HG02642 (cell line): ENCODE results near the gene PEDS1.
"Not testable (repeated sequence)": the region's sequence is repeated elsewhere in the genome, so short reads cannot be mapped to it uniquely, and the experiment has no call there.

Experiments
- ATAC-seq: cut with Tn5 transposase; IDR thresholded peaks from one replicate; pipeline ENCODE4 v1.9.1; 2021; ENCODE audit warnings: mild to moderate bottlenecking; ENCODE audit not compliant: unreplicated experiment, poor library complexity

The PEDS1 gene

GRCh38 chr20:50191065-50191543 lies 37.6 kb upstream of the PEDS1 start:
- ATAC-seq, result peak; percentile 34

- peak; percentile 48 for ATAC-seq
Measured at GRCh38 chr20:50190251-50191064, 36.9 kb upstream of the PEDS1 start, which contains the start of gene CEBPB. Gene CEBPB (plus strand): TSS chr20:50190830. CDS start chr20:50191034, 204 bp downstream.

GRCh38 chr20:50189681-50190250 lies 36.2 kb upstream of the PEDS1 start:
- no peak for ATAC-seq

GRCh38 chr20:50188879-50189680 lies 35.6 kb upstream of the PEDS1 start:
- ATAC-seq, result no peak

- no peak for ATAC-seq
Measured at GRCh38 chr20:50188287-50188688, 34.8 kb upstream of the PEDS1 start.

GRCh38 chr20:50187403-50188051 lies 34.0 kb upstream of the PEDS1 start:
- no peak for ATAC-seq

GRCh38 chr20:50186987-50187402 lies 33.5 kb upstream of the PEDS1 start:
- ATAC-seq, result no peak

- ATAC-seq, result no peak
Measured at GRCh38 chr20:50186151-50186885, 32.8 kb upstream of the PEDS1 start.

GRCh38 chr20:50185426-50185825 lies 31.9 kb upstream of the PEDS1 start:
- ATAC-seq, result no peak

- no peak for ATAC-seq
Measured at GRCh38 chr20:50182346-50182745, 28.8 kb upstream of the PEDS1 start.

GRCh38 chr20:50181344-50181743 lies 27.8 kb upstream of the PEDS1 start:
- ATAC-seq, result no peak

- not testable (repeated sequence) for ATAC-seq
Measured at GRCh38 chr20:50178672-50179071, 25.1 kb upstream of the PEDS1 start.

GRCh38 chr20:50175938-50176933 lies 22.7 kb upstream of the PEDS1 start:
- no peak for ATAC-seq

- no peak for ATAC-seq
Measured at GRCh38 chr20:50174456-50174855, 20.9 kb upstream of the PEDS1 start.

GRCh38 chr20:50172347-50173013 lies 19.0 kb upstream of the PEDS1 start:
- ATAC-seq, result no peak

- no peak for ATAC-seq
Measured at GRCh38 chr20:50170549-50171220, 17.2 kb upstream of the PEDS1 start.

- ATAC-seq, result no peak
Measured at GRCh38 chr20:50169329-50169823, 15.9 kb upstream of the PEDS1 start.
